GM12878 (cell line): ENCODE data around the gene NLGN2. TPM values are rescaled to one million over a fixed set of nuclear protein-coding genes. Genes with fewer than 3 reads are reported as not detected.

Experiments
- ATAC-seq: fragments of 200-7000 bp; cut with Tn5 transposase; 3 replicates; pipeline ENCODE4 v1.9.1; 2020; ENCODE audit warnings: mild to moderate bottlenecking, moderate library complexity
- BruUV-seq: library from RNA; stranded (reverse); fragments of 400-500 nt; replicated peaks from 2 replicates; lab custom pipeline; 2021; lab: Mats Ljungman, UMichigan
- CTCF ChIA-PET: fragments of 300-600 bp; sonication (Branson Sonifier 250); formaldehyde crosslinking; extraction: SDS; loops from one replicate; lab custom pipeline; 2021; ENCODE audit warnings: inconsistent platforms; lab: Yijun Ruan, JAX
- POLR2A ChIA-PET: fragments of 350-600 bp; formaldehyde crosslinking; extraction: SDS; loops from one replicate; lab custom pipeline; 2021; ENCODE audit warnings: inconsistent platforms; lab: Charles Lee
- RAD21 ChIA-PET: fragments of 300-600 bp; sonication (Branson Sonifier 250); formaldehyde crosslinking; loops from one replicate; lab custom pipeline; 2023; ENCODE audit warnings: antibody characterized with exemption; ENCODE audit not compliant: unreplicated experiment; lab: Charles Lee
- SMC1A ChIA-PET: fragments of 300-600 bp; sonication (Branson Sonifier 250); formaldehyde crosslinking; loops from one replicate; lab custom pipeline; 2023; ENCODE audit not compliant: unreplicated experiment, uncharacterized antibody; lab: Charles Lee
- DNase-seq: peaks from one replicate; pipeline ENCODE4 v3.0.0-alpha.2; 2011; ENCODE audit warnings: low read depth, low spot score
- FAIRE-seq: peaks from 3 replicates; lab custom pipeline; 2011; peaks lifted over from hg19 to GRCh38; lab: Jason Lieb, UNC
- H2AFZ ChIP-seq: 2 replicates; pipeline ENCODE4 v1.6.0; 2011; ENCODE audit warnings: low read depth, low read length, control low read depth; ENCODE audit not compliant: control insufficient read depth
- H3K27ac ChIP-seq: 2 replicates; pipeline ENCODE4 v1.5.1; 2011; ENCODE audit warnings: control low read depth; ENCODE audit not compliant: control insufficient read depth, insufficient read depth
- H3K27me3 ChIP-seq, 2 experiments: replicated peaks in 1 of 2; 2 replicates each; pipeline versions ENCODE4 v1.6.0 to v1.6.1; 2011; ENCODE audit warnings: low read length in 1 of 2; ENCODE audit not compliant: control insufficient read depth in 2 of 2, insufficient read depth in 2 of 2
- H3K36me3 ChIP-seq, 2 experiments: 2 replicates each; pipeline ENCODE4 v1.5.1; 2011; ENCODE audit warnings: low read length in 1 of 2; ENCODE audit not compliant: control insufficient read depth in 2 of 2, insufficient read depth in 2 of 2
- H3K4me1 ChIP-seq: 2 replicates; pipeline ENCODE4 v1.6.1; 2011; ENCODE audit warnings: mild to moderate bottlenecking, low read length, moderate library complexity, mixed read lengths; ENCODE audit not compliant: control insufficient read depth, insufficient read depth
- H3K4me2 ChIP-seq: 2 replicates; pipeline ENCODE4 v1.6.0; 2011; ENCODE audit warnings: control low read depth; ENCODE audit not compliant: control insufficient read depth, insufficient read depth
- H3K4me3 ChIP-seq: fragments of 200-600 bp; sonication (generic); 2 replicates; pipeline ENCODE4 v1.5.1; 2016
- H3K79me2 ChIP-seq: 2 replicates; pipeline ENCODE4 v1.6.0; 2011; ENCODE audit warnings: low read length; ENCODE audit not compliant: control insufficient read depth, insufficient read depth
- H3K9ac ChIP-seq: 2 replicates; pipeline ENCODE4 v1.8.0; 2011; ENCODE audit warnings: low read length, control low read depth, mixed read lengths; ENCODE audit not compliant: control insufficient read depth, insufficient read depth
- H3K9me3 ChIP-seq: replicated peaks from 3 replicates; pipeline ENCODE4 v1.5.1; 2011; ENCODE audit warnings: mild to moderate bottlenecking, low read length; ENCODE audit not compliant: control insufficient read depth, insufficient read depth
- H4K20me1 ChIP-seq: 2 replicates; pipeline ENCODE4 v1.6.0; 2011; ENCODE audit not compliant: control insufficient read depth, insufficient read depth
- ASH2L ChIP-seq: fragments of 300-600, 200-600 bp; sonication (generic); IDR thresholded peaks from 2 replicates; pipeline ENCODE4 v1.6.1; 2017; ENCODE audit warnings: low read depth, mild to moderate bottlenecking, borderline replicate concordance
- CHD4 ChIP-seq: fragments of 200-600 bp; sonication (generic); IDR thresholded peaks from 2 replicates; pipeline ENCODE4 v1.6.1; 2016; ENCODE audit warnings: mild to moderate bottlenecking
- DPF2 ChIP-seq: fragments of 450-650 bp; IDR thresholded peaks from 2 replicates; pipeline ENCODE4 v1.6.1; 2017; ENCODE audit warnings: mild to moderate bottlenecking
- HCFC1 ChIP-seq: fragments of 150-350 bp; IDR thresholded peaks from 2 replicates; pipeline ENCODE4 v1.6.1; 2014; ENCODE audit warnings: low read length
- HDGF ChIP-seq: fragments of 450-650 bp; IDR thresholded peaks from 2 replicates; pipeline ENCODE4 v1.6.1; 2016; ENCODE audit warnings: antibody characterized with exemption
- KDM1A ChIP-seq: fragments of 200-600 bp; sonication (generic); IDR thresholded peaks from 2 replicates; pipeline ENCODE4 v1.6.1; 2016; ENCODE audit warnings: borderline replicate concordance
- MXI1 ChIP-seq: fragments of 150-350 bp; IDR thresholded peaks from 2 replicates; pipeline ENCODE4 v1.6.1; 2011; ENCODE audit warnings: low read depth, mild to moderate bottlenecking, inconsistent platforms, low read length, improper control_type of control experiment
- MYB ChIP-seq: fragments of 150-350 bp; IDR thresholded peaks from 2 replicates; pipeline ENCODE4 v1.6.1; 2014; ENCODE audit warnings: mild to moderate bottlenecking, low read depth, low read length, borderline replicate concordance
- NFIC ChIP-seq: IDR thresholded peaks from 2 replicates; pipeline ENCODE4 v1.6.1; 2012; ENCODE audit warnings: low read depth, mild to moderate bottlenecking, inconsistent platforms, low read length, moderate library complexity
- NFYA ChIP-seq: IDR thresholded peaks from 2 replicates; pipeline ENCODE4 v1.6.1; 2011; ENCODE audit warnings: low read depth, mild to moderate bottlenecking, low read length, improper control_type of control experiment, borderline replicate concordance
- NKRF ChIP-seq: fragments of 450-650 bp; conservative IDR thresholded peaks from 2 replicates; pipeline ENCODE4 v1.6.1; 2017; ENCODE audit warnings: mild to moderate bottlenecking, moderate library complexity
- POLR2A ChIP-seq: IDR thresholded peaks from 2 replicates; pipeline ENCODE4 v1.6.1; 2011; ENCODE audit warnings: low read depth, mild to moderate bottlenecking, low read length
- RBBP5 ChIP-seq: fragments of 200-600 bp; sonication (generic); conservative IDR thresholded peaks from 2 replicates; pipeline ENCODE4 v1.6.1; 2016
- RCOR1 ChIP-seq: conservative IDR thresholded peaks from 2 replicates; pipeline ENCODE4 v1.6.1; 2012; ENCODE audit warnings: low read depth, low read length, improper control_type of control experiment
- SIX5 ChIP-seq: IDR thresholded peaks from 2 replicates; pipeline ENCODE4 v1.6.1; 2011; ENCODE audit warnings: mild to moderate bottlenecking, low read depth, low read length, moderate library complexity; ENCODE audit not compliant: severe bottlenecking
- STAT3 ChIP-seq: IDR thresholded peaks from 2 replicates; pipeline ENCODE4 v1.6.1; 2011; ENCODE audit warnings: low read depth, low read length, improper control_type of control experiment
- YY1 ChIP-seq: IDR thresholded peaks from 2 replicates; pipeline ENCODE4 v1.6.1; 2011; ENCODE audit warnings: low read depth, mild to moderate bottlenecking, low read length
- ZNF207 ChIP-seq: fragments of 450-650 bp; IDR thresholded peaks from 2 replicates; pipeline ENCODE4 v1.6.1; 2014; ENCODE audit warnings: antibody characterized with exemption, mild to moderate bottlenecking, borderline replicate concordance
- ZNF687 ChIP-seq: fragments of 450-650 bp; IDR thresholded peaks from 2 replicates; pipeline ENCODE4 v1.6.1; 2017; ENCODE audit warnings: mild to moderate bottlenecking, moderate library complexity
- ZSCAN29 ChIP-seq: fragments of 450-650 bp; IDR thresholded peaks from 2 replicates; pipeline ENCODE4 v1.6.1; 2017; ENCODE audit warnings: mild to moderate bottlenecking, moderate library complexity
- WGBS: methylation state at CpG from one replicate; pipeline ENCODE4 v1.1.6; 2016; ENCODE audit warnings: low lambda C conversion rate; ENCODE audit not compliant: insufficient replicate concordance, insufficient coverage; ENCODE audit errors: missing lambda C conversion rate; 5-methylcytosine and 5-hydroxymethylcytosine counted together
- in situ Hi-C: fragments of 300-500 bp; cut with MboI; formaldehyde crosslinking; loops from 9 replicates; pipeline ENCODE4 v1.14.3; 2018; ENCODE audit warnings: mixed read lengths
- intact Hi-C: fragments of 100-400 bp; cut with micrococcal nuclease; formaldehyde crosslinking; loops from one replicate; pipeline ENCODE4 v1.14.2; 2022; ENCODE audit not compliant: unreplicated experiment
- polyA plus RNA-seq, 11 experiments: library from polyadenylated mRNA; depleted of rRNA in 4 of 11; unstranded in 6 of 11; stranded (reverse) in 5 of 11; fragments of >200 nt; fragmentation: Nextera tagmentation in 4 of 11; fragmentation: Illumina TruSeq in 1 of 11; extraction: Ambion mirVana in 4 of 11; extraction: Trizol in 1 of 11; gene quantifications; 1 replicate in 1 of 11; 2 replicates in 10 of 11; pipeline versions ENCODE4 v1.2.1 to v1.2.3, GENCODE V29; 2011 to 2016; ENCODE audit warnings: inconsistent platforms in 2 of 11, missing spikeins in 2 of 11, low read depth in 1 of 11
- total RNA-seq, 4 experiments: library from RNA; depleted of rRNA in 3 of 4; stranded (reverse); fragments of >200 nt in 3 of 4; fragmentation: Illumina TruSeq in 1 of 4; extraction: Trizol in 1 of 4; gene quantifications; 2 replicates each; pipeline versions ENCODE4 v1.2.1 to v1.2.3, GENCODE V29; 2013 to 2021

NLGN2 gene
- total and polyA plus RNA-seq, 10 of the 15 experiments (the other 5 are each of a cell fraction or from before 2014, with no cell fraction given), result 0.02 to 0.87 (median 0.11) TPM; not detected in 2

GRCh38 chr17:7418472-7419152 lies 11.0 kb downstream of the NLGN2 start (continued):
- TF ChIP-seq NFYA, result no peak
- no peak for TF ChIP-seq YY1
- TF ChIP-seq NKRF, result no peak
- no peak for TF ChIP-seq ASH2L
- TF ChIP-seq DPF2, result no peak
- no peak for TF ChIP-seq ZNF207
- TF ChIP-seq HCFC1, result no peak
- TF ChIP-seq POLR2A, result no peak
- no peak for TF ChIP-seq MYB
- TF ChIP-seq RBBP5, result no peak
- TF ChIP-seq NFIC, result no peak

GRCh38 chr17:7419819-7420610 lies 12.4 kb downstream of the NLGN2 start, which contains the start of gene SPEM1:
SPEM1 (plus strand) TSS chr17:7420324; CDS start chr17:7420385, 61 bp downstream.
- H3K36me3 ChIP-seq, result no peaks in the 10 kb centered on the region
- no peaks in the 10 kb centered on the region for H3K79me2 ChIP-seq
- SMC1A ChIA-PET, result no interaction called here
- in situ Hi-C loops (no loop called here), intact Hi-C loops (no loop called here)
- no peak within 1 kb of the TSS for H3K9ac ChIP-seq
- H2AFZ ChIP-seq, result no peak within 1 kb of the TSS
- no peaks in the 10 kb centered on the region for H4K20me1 ChIP-seq
- no peak within 1 kb of the TSS for H3K4me3 ChIP-seq
- H3K27me3 ChIP-seq, result no peaks in the 10 kb centered on the region; a peak in 1 of 4 replicates
- ATAC-seq (no peak), DNase-seq (no peak), FAIRE-seq (no peak)
- no TSS peak for BruUV-seq
- no peaks in the 10 kb centered on the region for H3K9me3 ChIP-seq
- RAD21 ChIA-PET, result no interaction called here
- H3K27ac ChIP-seq, result no peak within 1 kb of the TSS
- POLR2A ChIA-PET, result no interaction called here
- WGBS, result 28% methylated on average over 17 of the region's 17 CpGs
- H3K4me2 ChIP-seq, result no peak within 1 kb of the TSS
- H3K4me1 ChIP-seq, result no peaks in the 10 kb centered on the region
- CTCF ChIA-PET, result no interaction called here
- TF ChIP-seq MXI1 (no peak), HDGF (no peak), ZNF687 (no peak), STAT3 (no peak), RCOR1 (no peak), KDM1A (no peak), CHD4 (no peak), SIX5 (no peak), ZSCAN29 (no peak)
